T-helper 2 cell treated with Interferon-gamma antibody and Interleukin-4, amounts not matched to agents 5 μg/mL and 100 μg/mL, for 36 hours (primary cell): Measurements from ENCODE around the gene TMEM203.

Experiments used
- DNase-seq: peaks from one replicate; pipeline ENCODE4 v3.0.0; 2021; ENCODE audit warnings: low spot score
- H3K27ac Mint-ChIP-seq: one replicate; pipeline ENCODE4 v1.8.0; 2021; ENCODE audit warnings: mild to moderate bottlenecking, mixed read lengths
- H3K27me3 Mint-ChIP-seq: one replicate; pipeline ENCODE4 v1.8.0; 2021; ENCODE audit warnings: low read depth, mixed read lengths
- H3K36me3 Mint-ChIP-seq: one replicate; pipeline ENCODE4 v1.8.0; 2021; ENCODE audit warnings: low read depth, mixed read lengths
- H3K4me1 Mint-ChIP-seq: one replicate; pipeline ENCODE4 v1.8.0; 2021; ENCODE audit warnings: low read depth, mixed read lengths
- H3K4me3 Mint-ChIP-seq: one replicate; pipeline ENCODE4 v1.8.0; 2022; ENCODE audit warnings: mild to moderate bottlenecking, moderate library complexity, mixed read lengths
- H3K9me3 Mint-ChIP-seq: one replicate; pipeline ENCODE4 v1.8.0; 2021; ENCODE audit warnings: mixed read lengths

TMEM203 gene

DNA sequence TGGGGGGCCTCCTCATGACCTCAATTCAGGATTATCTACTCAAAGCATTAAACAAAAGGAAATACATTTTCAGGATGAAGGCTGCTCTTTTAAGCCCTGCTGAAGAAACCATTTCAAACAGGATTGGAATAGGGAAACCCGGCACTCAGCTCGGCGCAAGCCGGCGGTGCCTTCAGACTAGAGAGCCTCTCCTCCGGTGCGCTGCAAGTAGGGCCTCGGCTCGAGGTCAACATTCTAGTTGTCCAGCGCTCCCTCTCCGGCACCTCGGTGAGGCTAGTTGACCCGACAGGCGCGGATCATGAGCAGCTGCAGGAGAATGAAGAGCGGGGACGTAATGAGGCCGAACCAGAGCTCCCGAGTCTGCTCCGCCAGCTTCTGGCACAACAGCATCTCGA, 720 bp downstream of the TMEM203 start:
- Mint-ChIP-seq H3K27me3 (no peaks in the 10 kb centered on the region), H3K9me3 (no peaks in the 10 kb centered on the region), H3K4me1 (peaks cover 29% of the 10 kb centered on the region), H3K27ac (peak overlapping the region; percentile 93), H3K4me3 (peak overlapping the region; percentile 95), H3K36me3 (peaks cover 12% of the 10 kb centered on the region)
- no peak for DNase-seq

DNA sequence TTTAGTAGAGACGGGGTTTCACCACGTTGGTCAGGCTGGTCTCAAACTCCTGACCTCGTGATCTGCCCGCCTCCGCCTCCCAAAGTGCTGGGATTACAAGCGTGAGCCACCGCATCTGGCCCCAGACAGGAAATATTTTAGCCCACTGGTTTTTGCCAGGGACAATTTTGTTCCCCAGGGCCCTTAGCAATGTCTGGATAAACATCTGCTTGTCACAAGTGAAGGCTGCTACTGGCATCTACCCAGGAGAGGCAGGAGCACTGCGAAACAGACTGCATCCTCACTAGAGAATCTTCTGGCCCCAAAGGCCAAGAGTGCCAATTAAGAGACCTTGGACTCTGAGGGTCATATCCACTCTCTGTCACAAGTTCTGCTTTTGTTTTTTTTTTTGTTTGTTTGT, 2.5 kb downstream of the TMEM203 start:
- no peak overlapping the region for H3K4me3 Mint-ChIP-seq
- H3K4me1 Mint-ChIP-seq, result peaks cover 31% of the 10 kb centered on the region
- H3K27ac Mint-ChIP-seq, result no peak overlapping the region
- H3K9me3 Mint-ChIP-seq, result no peaks in the 10 kb centered on the region
- H3K36me3 Mint-ChIP-seq, result peaks cover 9% of the 10 kb centered on the region
- no peaks in the 10 kb centered on the region for H3K27me3 Mint-ChIP-seq
- DNase-seq, result no peak

DNA sequence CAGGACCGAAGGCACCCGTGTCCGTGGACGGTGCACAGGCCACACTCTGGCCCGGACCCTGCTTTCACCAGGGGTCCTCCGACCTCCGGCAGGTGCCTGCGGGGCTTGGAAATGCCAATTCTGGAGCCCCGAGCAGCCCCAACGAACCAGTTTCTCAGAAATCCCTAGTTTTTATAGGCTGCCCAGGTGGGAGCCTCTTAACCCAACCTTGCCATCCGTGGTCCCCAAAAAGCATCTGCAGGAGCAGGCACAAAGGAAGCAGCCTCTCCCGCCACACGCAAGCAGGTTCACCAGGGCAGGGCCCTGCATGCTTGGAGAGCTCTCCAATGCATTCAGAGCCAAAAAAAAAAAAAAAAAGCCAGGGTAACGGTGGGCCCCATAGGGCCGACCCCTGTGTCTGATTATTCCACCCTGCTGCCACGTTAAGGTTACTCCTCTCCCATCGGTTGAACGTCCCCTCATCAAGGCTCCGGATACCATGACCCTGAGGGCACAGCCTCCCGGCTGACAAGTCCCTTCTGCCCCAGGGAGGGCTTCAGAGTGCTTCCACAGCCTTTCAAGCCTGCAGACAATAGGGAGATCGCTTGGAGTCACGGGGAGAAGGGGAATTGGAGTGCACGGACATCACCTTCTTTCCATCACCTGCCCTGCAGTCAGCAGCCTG, 4.1 kb downstream of the TMEM203 start:
- H3K4me3 Mint-ChIP-seq, result peak overlapping the region; percentile 82
- H3K9me3 Mint-ChIP-seq, result no peaks in the 10 kb centered on the region
- DNase-seq, result no peak
- H3K27ac Mint-ChIP-seq, result peak overlapping the region; percentile 72
- H3K27me3 Mint-ChIP-seq, result no peaks in the 10 kb centered on the region
- H3K36me3 Mint-ChIP-seq, result peaks cover 4% of the 10 kb centered on the region
- peaks cover 21% of the 10 kb centered on the region for H3K4me1 Mint-ChIP-seq

DNA sequence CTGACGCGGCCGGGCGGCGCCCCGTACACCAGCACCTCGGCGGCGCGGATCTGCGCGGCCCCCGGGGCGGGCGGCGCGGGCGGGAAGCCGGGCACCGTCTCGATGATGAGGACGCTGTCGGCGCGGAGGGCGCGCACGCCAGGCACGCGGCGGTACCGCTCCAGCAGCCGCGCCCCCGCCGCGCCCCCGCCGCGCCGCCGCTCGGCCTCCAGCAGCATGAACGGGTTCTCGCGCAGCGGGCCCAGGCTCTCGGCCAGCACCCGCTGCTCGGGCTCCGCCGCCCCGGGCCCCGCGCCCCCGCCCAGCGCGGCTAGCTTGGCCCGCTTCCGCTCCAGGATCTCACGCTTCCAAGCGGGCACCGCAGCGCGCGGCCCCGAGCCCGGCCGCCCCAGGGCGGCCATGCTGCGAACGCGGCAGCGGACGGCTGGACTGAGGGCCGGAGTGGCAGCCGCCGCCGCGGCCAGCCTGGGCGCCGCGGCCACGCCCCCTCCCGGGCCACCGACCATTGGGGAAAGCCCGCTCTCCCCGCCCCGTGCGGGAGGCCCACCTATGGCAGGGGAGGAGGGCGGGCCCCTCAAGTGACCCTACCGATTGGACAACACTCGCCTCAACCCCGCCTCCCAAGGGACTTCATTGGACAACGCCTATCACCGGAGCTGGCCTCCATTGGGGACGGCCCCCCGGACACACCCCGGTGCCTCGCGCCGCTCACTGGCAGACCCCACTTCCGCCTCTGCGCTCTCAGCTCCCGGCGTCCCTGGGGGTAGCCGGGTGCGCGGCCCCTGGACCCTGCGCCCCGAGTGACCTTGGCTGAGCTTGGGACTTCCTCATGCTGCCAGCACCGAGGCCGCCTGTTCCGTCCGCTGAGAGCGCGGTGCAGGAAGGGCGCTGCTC, 4.9 kb downstream of the TMEM203 start, which contains the start of gene TPRN:
Gene TPRN (minus strand): TSS at position 431 of the 894 bp plus-strand sequence. CDS start 30 bp downstream, at position 401.
- peaks cover 21% of the 10 kb centered on the region for H3K4me1 Mint-ChIP-seq
- peak within 1 kb of the TSS; percentile 83 for H3K4me3 Mint-ChIP-seq
- H3K27me3 Mint-ChIP-seq, result no peaks in the 10 kb centered on the region
- no peaks in the 10 kb centered on the region for H3K9me3 Mint-ChIP-seq
- H3K36me3 Mint-ChIP-seq, result peaks cover 4% of the 10 kb centered on the region
- peak within 1 kb of the TSS; percentile 72 for H3K27ac Mint-ChIP-seq
- peak; percentile 99 for DNase-seq

DNA sequence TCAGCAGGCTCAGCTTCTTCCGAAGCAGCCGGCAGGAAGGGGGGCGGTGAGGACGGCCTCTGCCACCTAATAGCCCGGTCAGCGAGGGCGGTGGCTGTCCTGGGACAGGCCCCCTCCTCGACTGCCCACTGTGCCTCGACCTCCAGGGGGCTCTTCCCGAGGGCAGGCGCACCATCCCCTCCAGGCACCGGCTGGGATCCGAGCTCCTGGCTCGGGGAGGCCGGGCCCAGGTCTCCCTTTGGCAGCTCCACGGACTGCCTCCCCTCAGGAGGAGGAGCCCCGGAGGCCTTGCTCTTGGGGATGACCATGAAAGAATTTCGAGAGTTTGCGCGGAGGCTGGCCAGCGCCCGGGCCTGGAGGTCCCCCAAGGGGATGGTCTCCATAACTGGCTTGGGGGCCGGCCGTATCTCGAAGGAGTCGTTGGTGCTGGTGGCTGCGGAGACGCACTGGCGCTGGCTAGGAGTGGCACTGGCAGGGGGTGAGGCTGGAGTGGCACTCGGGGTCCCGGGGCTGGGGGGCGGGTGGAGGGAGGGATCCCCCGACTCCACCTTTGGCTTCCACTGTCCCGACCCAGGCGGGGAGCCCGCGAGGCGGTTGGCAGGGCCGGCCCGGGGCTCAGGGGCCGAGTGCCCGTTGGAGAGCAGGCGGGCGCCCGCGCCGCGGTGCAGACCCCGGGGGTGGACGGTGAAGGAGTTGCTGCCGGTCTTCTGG, 5.9 kb downstream of the TMEM203 start:
- Mint-ChIP-seq H3K27ac (peak overlapping the region; percentile 55), H3K36me3 (peaks cover 4% of the 10 kb centered on the region), H3K27me3 (no peaks in the 10 kb centered on the region), H3K9me3 (no peaks in the 10 kb centered on the region), H3K4me1 (peaks cover 18% of the 10 kb centered on the region), H3K4me3 (peak overlapping the region; percentile 83)
- no peak for DNase-seq

DNA sequence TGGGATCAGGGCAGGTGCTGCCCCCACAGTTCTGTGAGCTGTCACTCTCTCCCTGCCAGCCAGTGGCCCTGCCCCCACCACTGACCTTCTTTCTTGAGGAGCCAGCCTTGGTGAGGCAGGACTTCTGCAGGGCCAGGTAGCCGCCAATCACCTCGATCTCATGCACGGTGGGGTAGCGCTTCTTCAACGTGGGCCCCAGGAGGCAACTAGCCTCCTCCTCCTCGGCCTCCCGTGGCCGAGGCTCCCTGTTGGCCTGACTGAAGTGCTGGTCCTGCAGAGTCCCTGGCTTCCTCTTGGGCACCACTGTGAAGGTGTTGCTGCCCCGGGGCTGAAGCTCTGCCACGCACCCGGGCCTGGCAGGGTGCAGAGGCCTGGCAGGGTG, 6.6 kb downstream of the TMEM203 start:
- Mint-ChIP-seq H3K4me1 (peaks cover 13% of the 10 kb centered on the region), H3K9me3 (no peaks in the 10 kb centered on the region), H3K27me3 (no peaks in the 10 kb centered on the region), H3K36me3 (peaks cover 4% of the 10 kb centered on the region), H3K27ac (no peak overlapping the region), H3K4me3 (no peak overlapping the region)
- DNase-seq, result no peak

DNA sequence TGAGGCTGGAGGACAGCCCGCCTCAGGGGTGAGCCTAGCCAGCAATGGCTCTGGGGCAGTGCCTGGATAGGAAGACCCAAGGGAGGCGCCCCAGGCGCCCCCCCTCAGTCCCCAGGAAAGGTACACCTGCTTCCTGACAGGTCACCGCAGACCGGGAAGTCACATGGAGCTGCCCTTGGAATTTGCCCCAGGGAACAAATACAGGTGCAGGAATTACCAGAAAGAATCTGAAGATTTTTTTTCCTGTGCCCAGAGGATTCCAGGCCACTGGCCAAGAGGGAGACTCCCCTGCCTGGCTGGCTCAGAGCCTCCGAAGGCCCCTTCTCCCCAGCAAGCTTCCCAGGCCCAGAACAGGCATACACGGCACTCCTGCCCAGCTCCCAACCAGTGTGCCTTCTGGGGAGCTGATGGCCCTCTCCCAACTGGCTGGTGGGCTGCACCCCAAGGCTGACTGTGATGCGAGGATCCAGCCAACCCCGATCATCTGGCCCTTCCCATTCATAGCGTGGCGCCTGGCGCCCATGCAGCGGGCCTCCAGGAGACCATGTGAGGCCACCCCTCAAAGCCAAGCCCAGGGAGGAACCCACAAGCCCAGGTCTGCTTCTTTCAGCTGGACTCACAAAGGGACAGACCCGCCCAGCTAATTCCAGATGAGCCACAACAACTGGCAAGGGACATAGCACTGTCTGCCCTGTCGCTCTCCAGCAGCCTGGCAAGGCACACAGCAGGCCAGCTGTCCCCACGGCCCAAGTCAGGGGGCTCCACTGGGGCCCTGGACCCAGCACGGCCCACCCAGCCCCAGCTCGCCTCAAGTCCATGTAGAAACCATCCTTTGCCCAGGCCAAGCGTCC, 7.2 kb downstream of the TMEM203 start:
- no peak overlapping the region for H3K27ac Mint-ChIP-seq
- no peaks in the 10 kb centered on the region for H3K27me3 Mint-ChIP-seq
- no peak overlapping the region for H3K4me3 Mint-ChIP-seq
- H3K9me3 Mint-ChIP-seq, result no peaks in the 10 kb centered on the region
- no peak for DNase-seq
- peaks cover 4% of the 10 kb centered on the region for H3K36me3 Mint-ChIP-seq
- H3K4me1 Mint-ChIP-seq, result peaks cover 12% of the 10 kb centered on the region

DNA sequence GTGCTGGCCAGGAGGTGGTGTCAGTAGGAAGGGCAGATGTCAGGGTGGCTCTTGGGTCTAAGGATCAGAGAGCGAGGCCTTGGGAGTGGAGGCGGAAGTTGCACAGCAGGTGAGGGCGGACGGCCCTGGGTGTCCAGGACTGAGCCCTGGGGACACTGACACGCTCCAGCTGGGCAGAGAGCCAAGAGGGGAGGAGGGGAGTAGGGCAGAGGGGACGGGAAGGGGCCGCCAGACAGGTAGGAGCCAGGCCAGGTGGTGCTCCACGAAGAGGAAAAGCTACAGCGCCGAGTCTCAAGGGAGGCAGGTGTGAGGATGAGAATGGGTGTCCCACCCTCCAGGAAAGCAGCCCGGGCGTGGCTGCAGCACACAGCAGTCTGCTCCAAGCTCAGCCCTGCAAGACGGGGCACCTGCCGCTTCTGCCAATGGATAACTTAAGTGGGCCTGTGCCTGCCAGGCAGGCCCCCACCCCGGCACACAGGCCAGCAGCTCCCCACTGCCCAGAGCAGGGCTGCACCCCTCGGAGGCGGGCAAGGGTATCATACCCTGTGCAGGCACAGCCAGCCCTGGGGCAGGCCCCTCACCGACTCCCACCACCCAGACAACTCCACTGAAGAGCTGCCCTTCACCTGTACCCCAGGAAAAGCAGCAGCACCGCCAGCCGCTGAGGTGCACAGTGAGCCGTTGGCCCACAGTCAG, 9.8 kb downstream of the TMEM203 start:
- H3K27ac Mint-ChIP-seq, result no peak overlapping the region
- DNase-seq, result no peak
- no peaks in the 10 kb centered on the region for H3K9me3 Mint-ChIP-seq
- H3K4me3 Mint-ChIP-seq, result no peak overlapping the region
- peaks cover 8% of the 10 kb centered on the region for H3K36me3 Mint-ChIP-seq
- H3K4me1 Mint-ChIP-seq, result peaks cover 3% of the 10 kb centered on the region
- no peaks in the 10 kb centered on the region for H3K27me3 Mint-ChIP-seq

DNA sequence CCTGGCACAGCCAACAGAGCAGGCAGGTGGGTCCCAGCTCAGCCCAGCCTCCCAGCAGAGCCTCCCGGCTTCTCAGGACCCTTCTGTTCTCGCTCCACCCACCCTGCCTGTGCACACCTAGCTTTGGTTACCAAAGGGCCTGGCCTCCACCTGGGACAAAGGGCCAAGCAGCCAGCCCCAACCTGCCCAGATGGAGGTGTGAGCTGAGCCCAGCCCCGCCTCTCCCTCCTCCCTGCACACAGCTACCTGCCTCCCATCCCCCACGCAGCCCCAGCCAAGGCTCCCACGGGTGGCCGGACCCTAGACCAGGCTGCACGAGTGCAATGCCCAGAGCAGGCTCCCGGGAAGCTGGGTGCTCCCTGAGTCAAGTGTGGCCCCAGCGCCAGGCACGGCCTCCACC, 10.5 kb downstream of the TMEM203 start:
- Mint-ChIP-seq H3K4me1 (peaks cover 3% of the 10 kb centered on the region), H3K36me3 (peaks cover 10% of the 10 kb centered on the region), H3K9me3 (no peaks in the 10 kb centered on the region), H3K27me3 (no peaks in the 10 kb centered on the region), H3K27ac (no peak overlapping the region), H3K4me3 (no peak overlapping the region)
- no peak for DNase-seq

DNA sequence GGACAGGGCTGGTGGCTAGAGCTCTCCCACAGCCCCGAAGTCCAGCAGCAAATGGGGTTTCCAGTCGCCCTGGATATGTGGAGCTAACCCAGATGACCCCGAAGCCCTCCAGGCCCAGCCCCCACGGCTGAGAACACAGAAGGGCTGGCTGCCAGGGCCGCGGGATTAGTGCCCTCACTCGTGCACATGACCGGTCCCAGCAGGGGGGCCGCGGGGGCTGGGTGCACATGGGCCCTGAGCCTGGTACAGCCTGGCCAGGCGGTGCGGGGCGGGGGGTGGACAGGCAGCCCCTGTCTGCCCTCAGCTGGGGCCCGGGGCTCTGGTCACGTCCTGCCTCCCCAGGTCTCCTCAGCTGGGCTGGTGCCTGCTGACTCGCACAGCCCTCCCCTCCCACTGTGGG, 11.1 kb downstream of the TMEM203 start:
- peaks cover 4% of the 10 kb centered on the region for H3K4me1 Mint-ChIP-seq
- no peaks in the 10 kb centered on the region for H3K9me3 Mint-ChIP-seq
- no peak overlapping the region for H3K27ac Mint-ChIP-seq
- no peaks in the 10 kb centered on the region for H3K27me3 Mint-ChIP-seq
- DNase-seq, result no peak
- H3K4me3 Mint-ChIP-seq, result no peak overlapping the region
- peaks cover 12% of the 10 kb centered on the region for H3K36me3 Mint-ChIP-seq

DNA sequence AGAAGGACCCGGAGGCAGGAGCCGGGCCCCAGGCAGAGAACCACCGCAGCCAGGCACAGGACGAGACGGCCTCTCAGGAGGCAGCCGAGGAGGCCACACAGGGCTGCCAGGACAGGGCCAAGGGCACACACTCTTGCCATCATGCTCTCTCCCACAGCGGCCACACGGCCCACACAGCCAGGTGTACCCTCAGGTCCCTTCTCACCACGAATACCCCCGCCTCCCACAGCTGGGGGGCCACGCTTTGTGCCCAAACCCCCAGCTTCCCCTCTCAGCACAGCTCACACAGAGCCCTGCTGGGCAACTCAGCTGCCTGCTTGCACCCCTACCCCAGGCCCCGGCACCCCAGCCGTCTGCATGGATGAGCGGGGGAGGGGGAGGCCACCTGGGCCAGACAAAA, 11.7 kb downstream of the TMEM203 start:
- Mint-ChIP-seq H3K4me1 (peaks cover 5% of the 10 kb centered on the region), H3K9me3 (no peaks in the 10 kb centered on the region), H3K27me3 (no peaks in the 10 kb centered on the region), H3K4me3 (no peak overlapping the region), H3K36me3 (peaks cover 15% of the 10 kb centered on the region), H3K27ac (no peak overlapping the region)
- DNase-seq, result no peak

DNA sequence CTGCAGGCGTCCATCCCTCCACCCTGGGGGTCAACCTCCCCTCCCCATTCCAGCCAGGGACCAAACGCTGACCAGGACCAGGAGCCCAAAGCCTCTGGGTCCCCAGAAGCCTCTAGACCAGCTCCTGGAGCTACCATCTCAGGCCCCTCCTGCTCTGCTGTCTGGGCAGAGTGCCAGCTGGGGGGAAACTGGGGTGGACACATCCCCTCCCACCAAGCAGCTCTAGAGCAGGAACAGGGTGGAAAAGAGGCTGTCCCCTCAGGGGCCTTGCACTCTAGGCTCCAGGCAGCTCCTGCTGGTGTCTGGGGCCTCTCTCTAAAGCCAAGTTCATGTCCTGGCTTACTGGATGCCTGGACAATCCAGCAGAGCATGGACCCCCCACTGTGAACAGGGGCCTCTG, 12.6 kb downstream of the TMEM203 start:
- H3K4me3 Mint-ChIP-seq, result no peak overlapping the region
- peaks cover 15% of the 10 kb centered on the region for H3K36me3 Mint-ChIP-seq
- no peaks in the 10 kb centered on the region for H3K27me3 Mint-ChIP-seq

DNA sequence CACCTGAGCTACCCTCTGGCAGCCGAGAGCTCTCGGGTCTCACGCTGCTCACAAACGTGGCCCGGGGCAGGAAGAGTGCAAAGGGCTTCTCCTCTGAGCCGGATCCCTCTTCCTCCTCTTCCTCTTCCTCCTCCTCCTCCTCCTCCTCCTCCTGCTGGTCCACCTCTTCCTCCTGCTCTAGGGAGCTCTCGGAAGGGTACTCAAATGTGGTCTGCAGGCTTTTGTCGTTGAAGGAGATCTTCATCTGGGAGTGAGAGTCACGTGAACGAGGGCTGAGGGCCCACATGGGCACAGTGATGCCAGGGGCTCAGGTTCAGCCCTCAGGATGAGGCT, 13.0 kb downstream of the TMEM203 start:
- peaks cover 8% of the 10 kb centered on the region for H3K4me1 Mint-ChIP-seq
- no peak for DNase-seq
- H3K27me3 Mint-ChIP-seq, result no peaks in the 10 kb centered on the region
- no peak overlapping the region for H3K4me3 Mint-ChIP-seq
- H3K27ac Mint-ChIP-seq, result no peak overlapping the region
- H3K36me3 Mint-ChIP-seq, result peaks cover 18% of the 10 kb centered on the region
- H3K9me3 Mint-ChIP-seq, result no peaks in the 10 kb centered on the region

More for the DNA sequence above, 12.6 kb downstream of the TMEM203 start:
- Mint-ChIP-seq H3K27ac (no peak overlapping the region), H3K4me1 (peaks cover 5% of the 10 kb centered on the region), H3K9me3 (no peaks in the 10 kb centered on the region)
- no peak for DNase-seq
